Gastrocnemius medialis (tissue), 4 donors: ENCODE data around the gene MAGI1. TPM values are rescaled to one million over a fixed set of nuclear protein-coding genes. Genes with fewer than 3 reads are reported as not detected.

Experiments
- ATAC-seq, 2 donors: fragments of 150-250 bp; one replicate each; pipeline ENCODE4 v1.9.1; 2016
- DNase-seq, 2 donors: peaks; one replicate each; pipeline ENCODE4 v3.0.0-alpha.2; 2019
- H3K27ac ChIP-seq, 4 donors: fragments of 200-600 bp; sonication (generic); 1 replicate in 1 of 4; 2 replicates in 3 of 4; pipeline ENCODE4 v1.5.1; 2016 to 2018; ENCODE audit warnings: mild to moderate bottlenecking in 2 of 4, moderate library complexity in 1 of 4
- H3K27me3 ChIP-seq, 3 donors: fragments of 200-600 bp; sonication (generic) in 2 of 3; 1 replicate in 1 of 3; 2 replicates in 2 of 3; pipeline versions ENCODE4 v1.5.1 to v1.6.0; 2016 to 2019; ENCODE audit warnings: mild to moderate bottlenecking in 1 of 3, moderate library complexity in 1 of 3
- H3K36me3 ChIP-seq, 2 donors: fragments of 200-600 bp; sonication (generic) in 1 of 2; one replicate each; pipeline ENCODE4 v1.5.1; 2017 to 2018
- H3K4me1 ChIP-seq, 2 donors: fragments of 200-600 bp; sonication (generic) in 1 of 2; one replicate each; pipeline ENCODE4 v1.5.1; 2016 to 2017; ENCODE audit warnings: mild to moderate bottlenecking in 2 of 2
- H3K4me3 ChIP-seq, 4 donors: fragments of 200-600 bp; sonication (generic) in 3 of 4; 1 replicate in 1 of 4; 2 replicates in 3 of 4; pipeline ENCODE4 v1.5.1; 2016 to 2019; ENCODE audit warnings: mild to moderate bottlenecking in 2 of 4
- H3K9me3 ChIP-seq, 3 donors: fragments of 200-600 bp; sonication (generic) in 2 of 3; 1 replicate in 1 of 3; 2 replicates in 2 of 3; pipeline ENCODE4 v1.5.1; 2016 to 2019
- CTCF ChIP-seq, 5 experiments: fragments of 450-650 bp in 3 of 5; fragments of 200-600 bp in 2 of 5; sonication (generic) in 2 of 5; IDR thresholded peaks in 4 of 5; conservative IDR thresholded peaks in 1 of 5; 1 replicate in 4 of 5; 2 replicates in 1 of 5; pipeline ENCODE4 v1.5.1; 2016 to 2019; ENCODE audit warnings: antibody characterized with exemption in 5 of 5, mild to moderate bottlenecking in 3 of 5, moderate library complexity in 3 of 5
- POLR2A ChIP-seq, 2 donors: fragments of 450-650 bp; IDR thresholded peaks; one replicate each; pipeline ENCODE4 v1.6.1; 2017; ENCODE audit warnings: antibody characterized with exemption in 2 of 2, mild to moderate bottlenecking in 2 of 2, moderate library complexity in 2 of 2
- in situ Hi-C, 4 donors: fragments of 200-750 bp; cut with MboI; loops; one replicate each; pipeline versions ENCODE4 v1.15.0 to v1.8.0; 2017; ENCODE audit warnings: low sequenced_read_pairs in 4 of 4
- intact Hi-C: fragments of 100-400 bp; cut with DNase I; formaldehyde crosslinking; loops from one replicate; pipeline ENCODE4 v1.15.1; 2023; ENCODE audit warnings: low total_unique reads
- total RNA-seq, 4 donors: library from RNA; depleted of rRNA; stranded (reverse); fragments of >200 nt; gene quantifications; one replicate each; pipeline versions ENCODE4 v1.1.0 to v1.2.3, GENCODE V29; 2016

The MAGI1 gene
- total RNA-seq, 4 donors from 2014 or later, result 2.6 to 7.5 (median 3.9) TPM

- in situ Hi-C loops (no loop called here), intact Hi-C loops (no loop called here)
- TF ChIP-seq CTCF (IDR thresholded peaks at IDR 0.05 in 4 of 5, conservative IDR thresholded peaks at IDR 0.05 in 1 of 5) (no peak), POLR2A (IDR thresholded peaks at IDR 0.05) (no peak)
- Histone ChIP-seq H3K27ac (no peak overlapping the region), H3K27me3 (no peaks in the 10 kb centered on the region), H3K9me3 (no peaks in the 10 kb centered on the region), H3K4me3 (no peak overlapping the region), H3K4me1 (peaks cover 14 to 21% of the 10 kb centered on the region in 2 donors), H3K36me3 (no peaks in the 10 kb centered on the region)
- no peak for ATAC-seq
- DNase-seq, result no peak
These were observed 478.6 kb downstream of the MAGI1 start for GRCh38 chr3:65560133-65560532.

GRCh38 chr3:65559643-65560042, 479.1 kb downstream of the MAGI1 start:
- TF ChIP-seq CTCF (IDR thresholded peaks at IDR 0.05 in 4 of 5, conservative IDR thresholded peaks at IDR 0.05 in 1 of 5) (no peak), POLR2A (IDR thresholded peaks at IDR 0.05) (no peak)
- Histone ChIP-seq H3K4me1 (peaks cover 10 to 19% of the 10 kb centered on the region in 2 donors), H3K36me3 (no peaks in the 10 kb centered on the region), H3K27ac (no peak overlapping the region), H3K9me3 (no peaks in the 10 kb centered on the region), H3K4me3 (no peak overlapping the region), H3K27me3 (no peaks in the 10 kb centered on the region)
- DNase-seq (no peak), ATAC-seq (no peak)
- in situ Hi-C loops, result no loop called here
- intact Hi-C loops, result no loop called here

GRCh38 chr3:65558826-65559225, 479.9 kb downstream of the MAGI1 start:
- intact Hi-C loops, result no loop called here
- peaks cover 2 to 11% of the 10 kb centered on the region in 2 donors for H3K4me1 ChIP-seq
- no peaks in the 10 kb centered on the region for H3K27me3 ChIP-seq
- H3K9me3 ChIP-seq, result no peaks in the 10 kb centered on the region
- in situ Hi-C loops, result no loop called here
- ATAC-seq (no peak), DNase-seq (no peak)
- TF ChIP-seq POLR2A (IDR thresholded peaks at IDR 0.05) (no peak), CTCF (IDR thresholded peaks at IDR 0.05 in 4 of 5, conservative IDR thresholded peaks at IDR 0.05 in 1 of 5) (no peak)
- H3K27ac ChIP-seq, result no peak overlapping the region
- no peaks in the 10 kb centered on the region for H3K36me3 ChIP-seq
- no peak overlapping the region for H3K4me3 ChIP-seq

- Histone ChIP-seq H3K36me3 (no peaks in the 10 kb centered on the region), H3K27ac (no peak overlapping the region), H3K4me1 (peaks cover 0 to 6% of the 10 kb centered on the region in 2 donors), H3K27me3 (no peaks in the 10 kb centered on the region), H3K9me3 (no peaks in the 10 kb centered on the region), H3K4me3 (no peak overlapping the region)
- no peak for ATAC-seq
- no peak for DNase-seq
- in situ Hi-C loops, result no loop called here
- TF ChIP-seq CTCF (IDR thresholded peaks at IDR 0.05 in 4 of 5, conservative IDR thresholded peaks at IDR 0.05 in 1 of 5), result no peak
- no peak for TF ChIP-seq POLR2A (IDR thresholded peaks at IDR 0.05)
- intact Hi-C loops, result no loop called here
These were observed 480.7 kb downstream of the MAGI1 start for GRCh38 chr3:65557899-65558564.
